GM12873 (cell line): ENCODE measurements around the gene CHST14.

Experiments
- TF ChIP-seq, protein P1 (sequence below): IDR thresholded peaks from 2 replicates; pipeline ENCODE4 v1.5.1; 2012; ENCODE audit warnings: low read depth, mild to moderate bottlenecking, moderate library complexity, low read length, control low read depth; ENCODE audit not compliant: insufficient read depth; ENCODE audit errors: missing control alignments

The CHST14 gene

DNA sequence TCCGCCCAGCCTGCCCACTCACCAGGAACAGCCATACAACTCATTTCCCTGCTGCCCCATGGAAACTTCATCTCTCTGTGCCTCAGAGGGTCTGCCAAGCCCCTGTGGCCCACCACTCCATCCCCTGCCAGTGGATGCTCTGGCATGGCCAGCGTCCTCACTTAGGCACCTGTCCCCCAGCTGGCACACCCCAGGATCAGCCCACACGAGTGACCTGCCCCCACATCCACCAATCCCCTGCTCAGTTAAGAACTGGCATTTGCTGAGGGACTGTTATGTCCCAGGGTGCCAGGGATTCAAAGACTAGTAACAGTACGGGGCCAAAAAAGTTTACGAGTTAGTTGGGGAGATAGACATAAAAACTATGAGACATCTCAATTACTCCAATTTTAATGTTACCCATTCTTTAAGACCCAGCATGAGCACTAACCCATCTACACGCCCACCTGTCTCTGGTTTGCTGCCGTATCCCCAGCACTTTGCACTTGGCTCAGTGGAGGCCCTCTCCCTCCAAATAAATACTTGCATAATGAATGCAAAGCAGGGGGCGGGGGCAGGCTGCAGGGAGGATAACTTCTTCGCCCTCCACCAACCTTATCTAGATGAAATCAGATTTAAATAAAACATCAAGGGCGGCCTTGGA lies 41.6 kb upstream of the CHST14 start:
- TF ChIP-seq, protein P1, sequence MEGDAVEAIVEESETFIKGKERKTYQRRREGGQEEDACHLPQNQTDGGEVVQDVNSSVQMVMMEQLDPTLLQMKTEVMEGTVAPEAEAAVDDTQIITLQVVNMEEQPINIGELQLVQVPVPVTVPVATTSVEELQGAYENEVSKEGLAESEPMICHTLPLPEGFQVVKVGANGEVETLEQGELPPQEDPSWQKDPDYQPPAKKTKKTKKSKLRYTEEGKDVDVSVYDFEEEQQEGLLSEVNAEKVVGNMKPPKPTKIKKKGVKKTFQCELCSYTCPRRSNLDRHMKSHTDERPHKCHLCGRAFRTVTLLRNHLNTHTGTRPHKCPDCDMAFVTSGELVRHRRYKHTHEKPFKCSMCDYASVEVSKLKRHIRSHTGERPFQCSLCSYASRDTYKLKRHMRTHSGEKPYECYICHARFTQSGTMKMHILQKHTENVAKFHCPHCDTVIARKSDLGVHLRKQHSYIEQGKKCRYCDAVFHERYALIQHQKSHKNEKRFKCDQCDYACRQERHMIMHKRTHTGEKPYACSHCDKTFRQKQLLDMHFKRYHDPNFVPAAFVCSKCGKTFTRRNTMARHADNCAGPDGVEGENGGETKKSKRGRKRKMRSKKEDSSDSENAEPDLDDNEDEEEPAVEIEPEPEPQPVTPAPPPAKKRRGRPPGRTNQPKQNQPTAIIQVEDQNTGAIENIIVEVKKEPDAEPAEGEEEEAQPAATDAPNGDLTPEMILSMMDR: no peak

DNA sequence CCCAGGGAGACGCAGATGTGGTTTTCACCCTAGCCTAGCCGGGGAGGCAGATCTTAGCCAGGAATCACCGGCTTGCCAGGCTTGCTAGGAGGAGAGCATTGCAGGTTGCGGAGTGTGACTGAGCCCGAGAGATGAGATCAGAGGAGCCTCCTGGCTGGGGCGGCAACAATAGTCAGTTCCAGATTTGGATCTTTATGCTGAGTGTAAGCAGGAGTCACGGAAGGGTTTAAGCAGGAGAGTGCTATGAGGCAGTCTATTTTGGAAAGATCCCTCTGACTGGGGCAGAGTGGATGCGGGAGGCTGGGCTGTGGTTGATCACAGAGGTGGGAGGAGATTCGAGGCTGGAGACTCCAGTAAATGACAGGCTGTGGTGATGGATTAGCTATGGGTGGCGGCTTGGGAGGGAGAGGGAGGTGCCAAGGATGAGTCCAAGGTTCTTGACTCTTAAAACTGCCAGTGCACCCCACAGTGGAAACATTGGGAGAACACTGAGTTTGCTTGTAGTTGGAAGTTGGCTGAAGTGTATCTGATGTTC lies 40.4 kb upstream of the CHST14 start:
- TF ChIP-seq, protein P1: no peak

DNA sequence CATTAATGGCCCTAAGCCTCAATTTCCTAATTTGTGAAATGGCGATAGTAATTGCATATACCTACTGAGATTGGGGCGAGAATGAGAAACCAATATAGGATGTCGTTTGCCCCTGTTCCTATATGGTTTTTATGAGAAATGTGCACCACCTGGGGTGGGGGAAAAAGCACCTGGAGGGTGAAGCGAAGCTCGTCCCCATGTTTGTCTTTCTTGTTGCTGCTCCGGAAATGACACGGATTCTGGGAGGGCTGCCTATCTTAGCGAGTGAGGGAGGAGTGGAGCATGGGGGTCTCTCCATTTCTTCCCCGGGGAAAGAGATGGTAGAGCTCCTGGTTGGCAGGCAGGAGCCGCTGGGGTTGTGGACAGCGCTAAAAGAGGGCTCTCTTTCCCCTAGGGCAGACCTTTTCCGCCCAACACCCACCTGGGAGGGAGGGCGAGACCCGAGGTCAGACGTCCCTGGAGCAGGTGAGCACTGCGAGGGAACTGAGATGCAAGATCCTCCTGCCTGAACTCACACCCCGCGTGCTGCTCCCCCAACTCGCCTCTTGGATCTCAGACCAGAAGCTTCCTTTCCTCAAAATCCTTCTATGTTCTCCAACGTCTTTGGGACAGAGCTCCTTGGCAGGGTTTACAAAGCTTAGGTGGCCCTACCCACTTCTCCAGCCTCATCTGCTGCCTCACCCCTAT lies 35.6 kb upstream of the CHST14 start:
- TF ChIP-seq, protein P1: no peak

DNA sequence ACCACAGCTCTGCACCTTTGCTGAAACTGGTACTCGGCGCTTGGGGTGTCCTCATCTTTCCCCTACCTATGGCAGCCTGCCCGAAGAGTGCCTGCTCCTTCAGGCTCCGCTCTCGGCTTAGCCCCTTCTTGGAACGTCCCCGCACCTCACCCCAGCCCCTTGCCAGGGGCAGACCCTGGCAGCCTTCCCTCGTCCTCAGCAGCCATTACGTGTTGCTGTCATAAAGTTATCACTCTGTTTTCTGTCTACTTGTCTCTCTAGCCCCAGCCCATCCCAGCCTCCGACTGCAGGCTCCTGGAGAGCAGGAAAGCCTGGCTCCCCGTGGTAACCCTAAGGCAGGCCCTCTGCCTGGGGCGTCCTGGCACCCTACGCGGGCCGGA lies 35.1 kb upstream of the CHST14 start:
- TF ChIP-seq, protein P1: no peak

DNA sequence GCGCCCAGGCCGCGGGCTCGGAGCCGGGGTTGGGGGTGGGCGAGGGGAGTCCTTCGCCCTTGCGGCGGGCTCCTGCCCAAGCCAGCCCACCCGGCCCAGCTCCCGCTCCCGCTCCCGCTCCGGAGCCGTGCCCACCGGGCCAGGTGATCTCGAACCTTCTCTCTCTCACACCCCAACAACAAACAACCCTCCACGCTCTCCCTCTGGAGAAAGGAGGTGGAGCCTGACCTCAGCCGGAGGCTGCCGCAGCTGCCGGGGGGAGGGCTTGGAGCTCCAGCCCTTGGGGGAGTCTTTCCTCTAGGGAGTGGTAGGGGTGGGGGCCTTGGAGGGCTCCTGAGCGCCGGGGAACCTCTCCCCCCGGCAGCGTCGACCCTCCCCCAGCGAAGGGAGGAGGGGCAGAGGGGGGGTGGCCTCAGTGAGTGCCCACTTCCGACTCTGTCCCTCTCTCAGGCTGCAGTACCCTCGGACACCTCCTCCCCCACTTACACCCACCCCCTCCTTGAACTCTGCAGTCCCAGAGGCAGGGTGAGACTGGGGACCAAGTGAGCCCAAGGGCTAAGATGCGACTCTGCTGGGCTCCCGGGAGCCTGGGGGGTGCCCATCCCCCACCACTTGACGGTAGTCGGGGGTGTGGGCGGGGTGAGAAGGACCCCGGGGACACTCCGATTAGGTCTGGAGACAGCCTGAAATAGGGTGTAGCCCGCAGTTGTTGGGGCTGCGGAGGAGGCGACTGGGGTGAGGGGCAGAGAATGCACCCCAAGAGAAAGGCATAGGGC lies 34.5 kb upstream of the CHST14 start:
- TF ChIP-seq, protein P1: no peak

DNA sequence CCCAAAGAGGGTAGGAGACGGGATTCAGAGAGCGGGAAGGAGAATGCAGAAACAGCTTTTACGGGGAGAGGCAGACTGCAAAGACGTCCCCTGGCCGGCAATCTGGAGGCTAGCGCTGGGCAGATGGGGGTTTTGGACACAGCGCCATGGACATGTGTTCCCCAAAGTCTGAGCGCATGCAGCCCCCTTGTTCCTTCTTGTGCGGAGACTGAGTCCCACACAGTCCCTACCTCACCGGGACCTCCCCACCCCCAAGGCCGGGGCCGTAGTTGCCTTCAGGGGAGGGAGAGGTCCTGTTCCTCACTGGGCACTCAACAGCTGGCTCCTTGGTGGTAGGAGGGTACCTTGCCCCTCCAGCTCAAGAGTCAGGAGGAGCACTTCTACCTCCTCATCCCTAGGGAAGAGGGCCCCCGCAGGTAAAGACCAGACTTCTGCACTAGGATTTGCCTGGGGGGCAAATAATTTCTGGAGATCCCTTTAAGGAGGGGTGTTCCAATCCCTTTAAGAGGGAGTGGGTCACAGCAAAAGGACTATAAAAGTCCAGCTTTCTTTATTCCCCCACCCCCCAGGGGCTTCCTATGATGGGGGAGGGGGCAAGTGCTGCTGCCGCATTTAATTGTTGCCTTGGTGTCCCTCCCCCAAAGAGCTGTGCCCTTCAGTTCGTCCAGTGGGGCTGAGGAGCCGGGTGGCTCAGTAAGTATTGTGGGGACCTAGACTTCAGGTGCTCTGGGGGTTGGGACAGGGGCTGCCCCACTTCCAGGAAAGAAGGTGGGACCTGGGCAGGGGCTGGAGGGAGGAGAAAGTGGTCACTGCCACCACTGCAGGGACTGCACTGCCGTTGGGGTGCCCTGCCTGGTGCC lies 33.7 kb upstream of the CHST14 start:
- TF ChIP-seq, protein P1: no peak
